ENCODE results near the gene CHD2. TPM values are rescaled to one million over a fixed set of nuclear protein-coding genes. Genes with fewer than 3 reads are reported as not detected.

The CHD2 gene
- 37.7 and 55.5 TPM in 2 replicates for total RNA-seq

GRCh38 chr15:92899948-92900730, at the start of gene CHD2:
CHD2 (plus strand) TSS chr15:92900324; CDS start chr15:92901238, 914 bp downstream.

Other genes starting within 250 kb of the CHD2 start
- gene FAM174B, start 244.5 kb upstream of the CHD2 start, total RNA-seq, result 0.30 and 0.97 TPM in 2 replicates
- not detected in 2 replicates for gene RGMA, start 188.9 kb downstream of the CHD2 start, total RNA-seq

All from epithelial cell of umbilical artery (primary cell).